Measurements from ENCODE around the gene RGCC.
A peak's percentile ranks its signal among the peaks of the same experiment; 100 is the strongest.

RGCC gene

GRCh38 chr13:41454170-41454569 is 3.2 kb upstream of the RGCC start:
- no peak for DNase-seq

GRCh38 chr13:41455725-41456419 is 1.5 kb upstream of the RGCC start:
- DNase-seq, result no peak

GRCh38 chr13:41457589-41458186 is 338 bp downstream of the RGCC start:
- DNase-seq, result peak in 1 of 2 donors; percentile 56

- peak in 1 of 2 donors; percentile 42 for DNase-seq
Observed at GRCh38 chr13:41458187-41458760, 924 bp downstream of the RGCC start.

- DNase-seq, result peak in 1 of 2 donors; percentile 48
Observed at GRCh38 chr13:41458761-41459431, 1.5 kb downstream of the RGCC start.

- DNase-seq, result no peak
Observed at GRCh38 chr13:41459432-41460073, 2.2 kb downstream of the RGCC start.

GRCh38 chr13:41460074-41460465 is 2.7 kb downstream of the RGCC start:
- no peak for DNase-seq

GRCh38 chr13:41460930-41461329 is 3.6 kb downstream of the RGCC start:
- DNase-seq, result no peak

GRCh38 chr13:41461527-41462139 is 4.3 kb downstream of the RGCC start:
- no peak for DNase-seq

- DNase-seq, result no peak
Observed at GRCh38 chr13:41462427-41462826, 5.1 kb downstream of the RGCC start.

GRCh38 chr13:41463838-41464602 is 6.7 kb downstream of the RGCC start:
- DNase-seq, result no peak

- DNase-seq, result peak; percentile 50 to 98
Observed at GRCh38 chr13:41465241-41465847, 8.0 kb downstream of the RGCC start.

GRCh38 chr13:41465898-41466320 is 8.6 kb downstream of the RGCC start:
- no peak for DNase-seq

- DNase-seq, result no peak
Observed at GRCh38 chr13:41467425-41467945, 10.1 kb downstream of the RGCC start.

- DNase-seq, result no peak
Observed at GRCh38 chr13:41468631-41469030, 11.3 kb downstream of the RGCC start.

GRCh38 chr13:41470196-41470595 is 12.8 kb downstream of the RGCC start:
- no peak for DNase-seq

GRCh38 chr13:41471785-41472184 is 14.4 kb downstream of the RGCC start:
- no peak for DNase-seq

- DNase-seq, result no peak
Observed at GRCh38 chr13:41487222-41487621, 29.9 kb downstream of the RGCC start.

- DNase-seq, result peak in 1 of 2 donors; percentile 14
Observed at GRCh38 chr13:41488124-41488523, 30.8 kb downstream of the RGCC start.

GRCh38 chr13:41490371-41491015 is 33.1 kb downstream of the RGCC start:
- DNase-seq, result peak in 1 of 2 donors; percentile 25

- DNase-seq, result no peak
Observed at GRCh38 chr13:41491436-41491835, 34.1 kb downstream of the RGCC start.
